Transverse colon (tissue), 4 donors: ENCODE data around the gene GNRH2.

Source experiments
- POLR2AphosphoS5 ChIP-seq, 3 donors: sonication (generic); formaldehyde crosslinking; IDR thresholded peaks; one replicate each; pipeline ENCODE4 v1.6.1; 2016; ENCODE audit warnings: antibody characterized with exemption in 3 of 3
- TF ChIP-seq, protein P1 (sequence below), 5 experiments: fragments of 200-600 bp in 3 of 5; fragments of 450-650 bp in 2 of 5; sonication (generic) in 3 of 5; IDR thresholded peaks; 1 replicate in 2 of 5; 2 replicates in 3 of 5; pipeline ENCODE4 v1.5.1; 2016 to 2017; ENCODE audit warnings: antibody characterized with exemption in 5 of 5, inconsistent platforms in 3 of 5, mild to moderate bottlenecking in 2 of 5, moderate library complexity in 1 of 5

GRCh38 chr20:3059489-3059888 is 16.1 kb downstream of the GNRH2 start:
- TF ChIP-seq, protein P1, sequence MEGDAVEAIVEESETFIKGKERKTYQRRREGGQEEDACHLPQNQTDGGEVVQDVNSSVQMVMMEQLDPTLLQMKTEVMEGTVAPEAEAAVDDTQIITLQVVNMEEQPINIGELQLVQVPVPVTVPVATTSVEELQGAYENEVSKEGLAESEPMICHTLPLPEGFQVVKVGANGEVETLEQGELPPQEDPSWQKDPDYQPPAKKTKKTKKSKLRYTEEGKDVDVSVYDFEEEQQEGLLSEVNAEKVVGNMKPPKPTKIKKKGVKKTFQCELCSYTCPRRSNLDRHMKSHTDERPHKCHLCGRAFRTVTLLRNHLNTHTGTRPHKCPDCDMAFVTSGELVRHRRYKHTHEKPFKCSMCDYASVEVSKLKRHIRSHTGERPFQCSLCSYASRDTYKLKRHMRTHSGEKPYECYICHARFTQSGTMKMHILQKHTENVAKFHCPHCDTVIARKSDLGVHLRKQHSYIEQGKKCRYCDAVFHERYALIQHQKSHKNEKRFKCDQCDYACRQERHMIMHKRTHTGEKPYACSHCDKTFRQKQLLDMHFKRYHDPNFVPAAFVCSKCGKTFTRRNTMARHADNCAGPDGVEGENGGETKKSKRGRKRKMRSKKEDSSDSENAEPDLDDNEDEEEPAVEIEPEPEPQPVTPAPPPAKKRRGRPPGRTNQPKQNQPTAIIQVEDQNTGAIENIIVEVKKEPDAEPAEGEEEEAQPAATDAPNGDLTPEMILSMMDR (IDR thresholded peaks at IDR 0.05) = no peak
- TF ChIP-seq POLR2AphosphoS5 (IDR thresholded peaks at IDR 0.05) = no peak
